ENCODE data around the gene SIN3A.
"Not testable (repeated sequence)": the region's sequence is repeated elsewhere in the genome, so short reads cannot be mapped to it uniquely, and the experiment has no call there.

GRCh38 chr15:75383986-75384385, 67.5 kb downstream of the SIN3A start:
- not testable (repeated sequence) for TF ChIP-seq BHLHE40 (IDR thresholded peaks at IDR 0.05; ENCODE audit: low read depth, low read length); CTCF (conservative IDR thresholded peaks at IDR 0.05; ENCODE audit: low read depth, low read length); POLR2A (IDR thresholded peaks at IDR 0.05; ENCODE audit: low read depth, low read length); MAZ (IDR thresholded peaks at IDR 0.05; ENCODE audit: borderline replicate concordance, low read depth, low read length); SMC3 (IDR thresholded peaks at IDR 0.05; ENCODE audit: low read depth, low read length)

All from IMR-90 (cell line).